Mucosa of rectum (tissue), 2 donors: ENCODE results near the gene MNT.

Experiments
- H3K27ac ChIP-seq, 2 donors: one replicate each; pipeline ENCODE4 v1.7.0; 2013; ENCODE audit warnings: inconsistent platforms in 2 of 2, low read depth in 2 of 2, low read length in 2 of 2
- H3K27me3 ChIP-seq, 2 donors: one replicate each; pipeline ENCODE4 v1.7.0; 2013; ENCODE audit warnings: low read length in 2 of 2; ENCODE audit not compliant: control insufficient read depth in 2 of 2, insufficient read depth in 2 of 2
- H3K36me3 ChIP-seq, 2 donors: one replicate each; pipeline ENCODE4 v1.7.0; 2013; ENCODE audit warnings: low read length in 2 of 2; ENCODE audit not compliant: control insufficient read depth in 2 of 2, insufficient read depth in 2 of 2
- H3K4me1 ChIP-seq, 2 donors: one replicate each; pipeline ENCODE4 v1.7.0; 2013; ENCODE audit warnings: low read length in 2 of 2, mild to moderate bottlenecking in 1 of 2; ENCODE audit not compliant: control insufficient read depth in 2 of 2, insufficient read depth in 2 of 2
- H3K4me3 ChIP-seq, 2 donors: one replicate each; pipeline ENCODE4 v1.7.0; 2013; ENCODE audit warnings: low read length in 2 of 2
- H3K9ac ChIP-seq, 2 donors: one replicate each; pipeline ENCODE4 v1.7.0; 2013; ENCODE audit warnings: low read length in 2 of 2, low read depth in 1 of 2, mild to moderate bottlenecking in 1 of 2
- H3K9me3 ChIP-seq, 2 donors: one replicate each; pipeline ENCODE4 v1.7.0; 2013; ENCODE audit warnings: low read length in 2 of 2; ENCODE audit not compliant: control insufficient read depth in 2 of 2
- donor health status: healthy.
- donor health status: Normal muscosa, but diverticular disease.

Gene MNT

GRCh38 chr17:2418572-2418971 lies 17.7 kb upstream of the MNT start:
- Histone ChIP-seq H3K9ac (no peak overlapping the region), H3K27ac (peak overlapping the region in 1 of 2 donors; percentile 41)

GRCh38 chr17:2416010-2416734 lies 15.3 kb upstream of the MNT start:
- Histone ChIP-seq H3K4me1 (peaks cover 0 to 4% of the 10 kb centered on the region in 2 donors), H3K9ac (no peak overlapping the region), H3K9me3 (no peaks in the 10 kb centered on the region), H3K36me3 (peaks cover 14 to 27% of the 10 kb centered on the region in 2 donors), H3K4me3 (no peak overlapping the region), H3K27me3 (no peaks in the 10 kb centered on the region), H3K27ac (no peak overlapping the region)

More at GRCh38 chr17:2418572-2418971, 17.7 kb upstream of the MNT start:
- no peaks in the 10 kb centered on the region for H3K4me1 ChIP-seq
- no peaks in the 10 kb centered on the region for H3K9me3 ChIP-seq
- peaks cover 14 to 30% of the 10 kb centered on the region in 2 donors for H3K36me3 ChIP-seq
- no peaks in the 10 kb centered on the region for H3K27me3 ChIP-seq
- no peak overlapping the region for H3K4me3 ChIP-seq

DNA sequence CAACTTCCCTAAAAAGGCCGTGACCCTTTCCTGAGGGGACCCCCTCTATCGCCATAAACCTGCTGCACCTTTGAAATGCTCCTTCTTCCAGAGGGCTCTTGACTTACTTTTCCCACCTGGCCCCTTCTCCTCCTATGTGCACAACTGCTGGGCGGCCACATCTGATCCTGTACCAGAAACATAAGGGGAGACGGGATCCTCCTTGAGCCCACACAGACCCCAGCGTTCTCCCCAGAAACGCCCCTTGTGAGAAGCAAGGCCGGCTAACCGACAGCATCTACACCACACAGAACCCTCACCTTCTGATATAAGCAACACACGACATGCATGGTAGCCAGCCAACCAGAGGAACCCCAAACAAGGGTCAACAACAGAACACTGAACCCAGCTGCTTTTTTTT lies 14.2 kb upstream of the MNT start:
- Histone ChIP-seq H3K27me3 (no peaks in the 10 kb centered on the region), H3K4me3 (no peak overlapping the region), H3K27ac (no peak overlapping the region), H3K36me3 (peaks cover 13 to 20% of the 10 kb centered on the region in 2 donors), H3K9ac (no peak overlapping the region), H3K4me1 (peaks cover 0 to 4% of the 10 kb centered on the region in 2 donors), H3K9me3 (no peaks in the 10 kb centered on the region)

DNA sequence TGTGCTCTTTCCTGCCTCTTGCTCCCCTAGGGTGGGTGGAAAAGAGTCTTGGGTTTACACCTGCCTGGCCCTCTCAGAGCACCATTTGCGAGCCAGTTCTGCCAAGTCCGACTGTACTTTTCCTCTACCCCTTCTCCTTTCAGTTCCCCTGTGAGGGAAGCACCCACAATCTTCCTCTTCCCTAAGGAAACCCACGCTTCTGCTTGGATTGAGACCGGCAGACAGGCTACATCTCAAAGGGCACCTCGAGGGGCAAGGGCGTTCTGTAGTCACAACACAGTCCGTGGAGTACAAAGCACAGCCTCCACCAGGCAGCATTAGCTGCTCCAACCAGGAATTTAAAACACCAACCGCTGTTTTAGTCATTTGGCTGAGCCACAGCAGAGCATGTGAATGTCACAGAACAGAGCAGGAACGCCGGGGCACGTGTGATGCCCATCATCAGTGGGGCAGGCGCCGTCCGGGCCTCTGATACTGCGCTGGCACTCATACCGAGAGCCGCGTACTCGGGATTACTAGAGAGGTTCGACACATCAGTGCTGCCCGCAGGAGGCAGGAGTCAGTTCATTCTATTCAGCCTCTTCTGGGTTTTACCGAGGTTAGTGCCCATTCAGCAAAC lies 13.7 kb upstream of the MNT start:
- Histone ChIP-seq H3K36me3 (peaks cover 8 to 16% of the 10 kb centered on the region in 2 donors), H3K4me1 (peaks cover 0 to 4% of the 10 kb centered on the region in 2 donors), H3K9ac (no peak overlapping the region), H3K27ac (no peak overlapping the region), H3K4me3 (no peak overlapping the region), H3K27me3 (no peaks in the 10 kb centered on the region), H3K9me3 (no peaks in the 10 kb centered on the region)

- Histone ChIP-seq H3K9me3 (no peaks in the 10 kb centered on the region), H3K27ac (peak overlapping the region; percentile 19 to 74), H3K4me3 (no peak overlapping the region), H3K9ac (peak overlapping the region in 1 of 2 donors; percentile 48), H3K4me1 (peaks cover 3 to 8% of the 10 kb centered on the region in 2 donors), H3K36me3 (peaks cover 3 to 8% of the 10 kb centered on the region in 2 donors), H3K27me3 (no peaks in the 10 kb centered on the region)
Observed at GRCh38 chr17:2412561-2413021, 11.7 kb upstream of the MNT start.

- Histone ChIP-seq H3K27ac (no peak overlapping the region), H3K4me1 (peaks cover 19 to 23% of the 10 kb centered on the region in 2 donors), H3K9ac (no peak overlapping the region), H3K36me3 (peaks cover 3 to 8% of the 10 kb centered on the region in 2 donors), H3K27me3 (no peaks in the 10 kb centered on the region), H3K9me3 (no peaks in the 10 kb centered on the region), H3K4me3 (no peak overlapping the region)
Observed at GRCh38 chr17:2410951-2411350, 10.1 kb upstream of the MNT start.

- Histone ChIP-seq H3K27me3 (no peaks in the 10 kb centered on the region), H3K4me3 (peak overlapping the region; percentile 46 to 47), H3K9ac (peak overlapping the region; percentile 76 to 84), H3K9me3 (no peaks in the 10 kb centered on the region), H3K27ac (peak overlapping the region; percentile 100), H3K36me3 (no peaks in the 10 kb centered on the region), H3K4me1 (peaks cover 48 to 51% of the 10 kb centered on the region in 2 donors)
Observed at GRCh38 chr17:2406903-2407790, 6.3 kb upstream of the MNT start.

- H3K9ac ChIP-seq = peak overlapping the region; percentile 71 to 84
- peak overlapping the region; percentile 46 to 47 for H3K4me3 ChIP-seq
- H3K4me1 ChIP-seq = peaks cover 48 to 51% of the 10 kb centered on the region in 2 donors
- H3K36me3 ChIP-seq = no peaks in the 10 kb centered on the region
- H3K27ac ChIP-seq = peak overlapping the region; percentile 100
- H3K27me3 ChIP-seq = no peaks in the 10 kb centered on the region
- no peaks in the 10 kb centered on the region for H3K9me3 ChIP-seq
Observed at GRCh38 chr17:2406271-2406902, 5.5 kb upstream of the MNT start.

- Histone ChIP-seq H3K9ac (peak overlapping the region in 1 of 2 donors; percentile 84), H3K27me3 (no peaks in the 10 kb centered on the region), H3K4me1 (peaks cover 48 to 51% of the 10 kb centered on the region in 2 donors), H3K4me3 (no peak overlapping the region), H3K27ac (peak overlapping the region; percentile 100), H3K36me3 (no peaks in the 10 kb centered on the region), H3K9me3 (no peaks in the 10 kb centered on the region)
Observed at GRCh38 chr17:2405247-2405926, 4.5 kb upstream of the MNT start.
